Naive thymus-derived CD4-positive, alpha-beta T cell (primary cell): ENCODE measurements around the gene RAB11FIP2. TPM values are rescaled to one million over a fixed set of nuclear protein-coding genes. Genes with fewer than 3 reads are reported as not detected.
"Not testable (repeated sequence)": the region's sequence is repeated elsewhere in the genome, so short reads cannot be mapped to it uniquely, and the experiment has no call there.

ENCODE experiments used
- ATAC-seq: fragments of 150-1000 bp; cut with Tn5 transposase; 2 replicates; pipeline ENCODE4 v1.10.0; 2021; ENCODE audit warnings: mild to moderate bottlenecking, moderate library complexity
- CTCF ChIA-PET: fragments of 350-600 bp; sonication (Branson Sonifier 250); formaldehyde crosslinking; loops from one replicate; lab custom pipeline; 2021; ENCODE audit warnings: antibody characterized with exemption; lab: Charles Lee
- POLR2A ChIA-PET: fragments of 350-600 bp; sonication (Branson Sonifier 250); formaldehyde crosslinking; loops from one replicate; lab custom pipeline; 2021; ENCODE audit warnings: antibody characterized with exemption, inconsistent platforms; lab: Charles Lee
- DNase-seq, 9 donors: peaks; one replicate each; pipeline versions ENCODE4 v3.0.0 to v3.0.0-alpha.2; 2020 to 2022; ENCODE audit warnings: mixed read lengths in 1 of 9
- H3K27ac ChIP-seq: one replicate; pipeline ENCODE4 v1.7.0; 2013; ENCODE audit warnings: mild to moderate bottlenecking, low read depth, low read length, moderate library complexity
- H3K27me3 ChIP-seq, 2 donors: one replicate each; pipeline ENCODE4 v1.7.0; 2013; ENCODE audit warnings: low read length in 2 of 2, mild to moderate bottlenecking in 2 of 2, moderate library complexity in 2 of 2; ENCODE audit not compliant: control insufficient read depth in 2 of 2, insufficient read depth in 2 of 2
- H3K36me3 ChIP-seq, 3 experiments: 1 replicate in 2 of 3; 2 replicates in 1 of 3; pipeline ENCODE4 v1.7.0; 2013; ENCODE audit warnings: low read length in 3 of 3, mild to moderate bottlenecking in 3 of 3, moderate library complexity in 1 of 3; ENCODE audit not compliant: insufficient read depth in 3 of 3, control insufficient read depth in 2 of 3
- H3K4me1 ChIP-seq, 2 donors: one replicate each; pipeline ENCODE4 v1.7.0; 2013; ENCODE audit warnings: low read length in 2 of 2, mild to moderate bottlenecking in 2 of 2, moderate library complexity in 1 of 2; ENCODE audit not compliant: control insufficient read depth in 2 of 2, insufficient read depth in 2 of 2
- H3K4me3 ChIP-seq: 2 replicates; pipeline ENCODE4 v1.7.0; 2013; ENCODE audit warnings: mild to moderate bottlenecking, low read length
- H3K9me3 ChIP-seq, 3 experiments: 1 replicate in 2 of 3; 2 replicates in 1 of 3; pipeline ENCODE4 v1.7.0; 2013; ENCODE audit warnings: low read length in 3 of 3; ENCODE audit not compliant: control insufficient read depth in 2 of 3
- H3K27ac Mint-ChIP-seq, 9 donors: one replicate each; pipeline ENCODE4 v1.8.0; 2020 to 2022; ENCODE audit warnings: mixed read lengths in 9 of 9, mild to moderate bottlenecking in 8 of 9, moderate library complexity in 5 of 9, inconsistent platforms in 2 of 9
- H3K27me3 Mint-ChIP-seq, 5 donors: one replicate each; pipeline ENCODE4 v1.8.0; 2021 to 2022; ENCODE audit warnings: mixed read lengths in 5 of 5, mild to moderate bottlenecking in 1 of 5
- H3K36me3 Mint-ChIP-seq, 5 donors: one replicate each; pipeline ENCODE4 v1.8.0; 2020 to 2022; ENCODE audit warnings: mixed read lengths in 5 of 5, mild to moderate bottlenecking in 3 of 5, inconsistent platforms in 1 of 5
- H3K4me1 Mint-ChIP-seq, 7 donors: one replicate each; pipeline ENCODE4 v1.8.0; 2020 to 2022; ENCODE audit warnings: mixed read lengths in 7 of 7, mild to moderate bottlenecking in 3 of 7, inconsistent platforms in 1 of 7
- H3K4me3 Mint-ChIP-seq, 10 donors: one replicate each; pipeline ENCODE4 v1.8.0; 2020 to 2022; ENCODE audit warnings: mild to moderate bottlenecking in 10 of 10, mixed read lengths in 10 of 10, moderate library complexity in 6 of 10, inconsistent platforms in 2 of 10
- H3K9me3 Mint-ChIP-seq, 11 donors: one replicate each; pipeline ENCODE4 v1.8.0; 2020 to 2022; ENCODE audit warnings: mixed read lengths in 11 of 11, mild to moderate bottlenecking in 4 of 11, inconsistent platforms in 1 of 11, moderate library complexity in 1 of 11
- intact Hi-C, 2 donors: fragments of 100-400 bp; cut with micrococcal nuclease; formaldehyde crosslinking; loops; one replicate each; pipeline ENCODE4 v1.15.1; 2023
- polyA plus RNA-seq, 2 donors: library from polyadenylated mRNA; unstranded; fragments of 300-500 nt; fragmentation: Illumina TruSeq; gene quantifications; one replicate each; pipeline ENCODE4 v1.2.3, GENCODE V29; 2021
- total RNA-seq, 6 experiments: library from RNA in 5 of 6; stranded (reverse) in 5 of 6; gene quantifications; 1 replicate in 5 of 6; 2 replicates in 1 of 6; pipeline ENCODE4 v1.2.3 and lab custom pipeline; 2021 to 2026

Gene RAB11FIP2
- total and polyA plus RNA-seq, 7 experiments from 2014 or later: 5.3 to 32.6 (median 21.6) TPM

GRCh38 chr10:118067389-118067788, 20.6 kb upstream of the RAB11FIP2 start:
- POLR2A ChIA-PET, CTCF ChIA-PET, H3K4me3 Mint-ChIP-seq, DNase-seq, H3K4me1 ChIP-seq, H3K9me3 Mint-ChIP-seq, ATAC-seq, H3K9me3 ChIP-seq, H3K36me3 Mint-ChIP-seq, H3K36me3 ChIP-seq, H3K27ac ChIP-seq, H3K27ac Mint-ChIP-seq, H3K4me1 Mint-ChIP-seq, H3K27me3 ChIP-seq, H3K4me3 ChIP-seq, intact Hi-C loops: not testable (repeated sequence)
- peaks cover 11 to 30% (median 20%) of the 10 kb centered on the region in 5 donors for H3K27me3 Mint-ChIP-seq

DNA sequence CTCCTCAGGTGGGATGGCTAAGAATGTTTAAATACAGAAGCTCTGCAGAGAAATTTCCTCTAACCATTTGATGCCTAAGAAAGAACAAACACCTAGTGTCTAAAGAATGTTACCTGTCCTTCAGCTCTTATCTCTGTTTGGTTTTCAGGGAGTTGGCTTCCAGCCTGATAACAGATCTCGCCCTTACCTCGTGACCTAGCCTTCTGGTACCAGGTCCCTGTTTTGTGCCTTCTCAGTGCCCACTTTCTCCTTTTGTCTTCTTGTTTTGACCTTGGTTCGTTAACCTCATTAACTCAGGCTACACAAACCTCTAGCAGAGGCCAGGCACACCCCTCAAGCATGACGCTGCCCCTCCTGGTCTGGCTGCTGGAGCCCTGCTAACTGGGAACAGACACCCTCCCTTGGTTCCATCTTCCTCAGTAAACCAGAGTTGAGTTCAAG, 16.1 kb upstream of the RAB11FIP2 start:
- no peaks in the 10 kb centered on the region for H3K4me1 Mint-ChIP-seq

GRCh38 chr10:118058371-118058770, 11.6 kb upstream of the RAB11FIP2 start:
- Mint-ChIP-seq H3K4me3 (no peak overlapping the region), H3K36me3 (peaks cover 0 to 4% (median 0%) of the 10 kb centered on the region in 5 donors), H3K27ac (no peak overlapping the region), H3K27me3 (peaks cover 7 to 49% (median 22%) of the 10 kb centered on the region in 5 donors), H3K9me3 (peaks cover 0 to 2% (median 0%) of the 10 kb centered on the region in 11 donors), H3K4me1 (no peaks in the 10 kb centered on the region)
- ChIA-PET POLR2A (no interaction called here), CTCF (no interaction called here)
- Histone ChIP-seq H3K9me3 (no peaks in the 10 kb centered on the region), H3K27ac (no peak overlapping the region), H3K36me3 (no peaks in the 10 kb centered on the region), H3K4me3 (no peak overlapping the region), H3K27me3 (peaks cover 0 to 3% of the 10 kb centered on the region in 2 donors), H3K4me1 (no peaks in the 10 kb centered on the region)
- intact Hi-C loops: no loop called here
- DNase-seq (no peak), ATAC-seq (no peak)

More for the DNA sequence above, 16.1 kb upstream of the RAB11FIP2 start:
- ChIA-PET CTCF (interaction anchor here (0.6 kb wide), 1 partner anchor 15 kb away, joined by 3 read pairs; no protein-coding TSS in a partner anchor), POLR2A (no interaction called here)
- Mint-ChIP-seq H3K27me3 (peaks cover 9 to 47% (median 28%) of the 10 kb centered on the region in 5 donors), H3K4me3 (no peak overlapping the region), H3K27ac (no peak overlapping the region), H3K36me3 (no peaks in the 10 kb centered on the region), H3K9me3 (no peaks in the 10 kb centered on the region)
- Histone ChIP-seq H3K27me3 (peaks cover 0 to 4% of the 10 kb centered on the region in 2 donors), H3K4me3 (no peak overlapping the region), H3K36me3 (no peaks in the 10 kb centered on the region), H3K9me3 (no peaks in the 10 kb centered on the region), H3K4me1 (no peaks in the 10 kb centered on the region), H3K27ac (no peak overlapping the region)
- DNase-seq (no peak), ATAC-seq (no peak)
- intact Hi-C loops: no loop called here

DNA sequence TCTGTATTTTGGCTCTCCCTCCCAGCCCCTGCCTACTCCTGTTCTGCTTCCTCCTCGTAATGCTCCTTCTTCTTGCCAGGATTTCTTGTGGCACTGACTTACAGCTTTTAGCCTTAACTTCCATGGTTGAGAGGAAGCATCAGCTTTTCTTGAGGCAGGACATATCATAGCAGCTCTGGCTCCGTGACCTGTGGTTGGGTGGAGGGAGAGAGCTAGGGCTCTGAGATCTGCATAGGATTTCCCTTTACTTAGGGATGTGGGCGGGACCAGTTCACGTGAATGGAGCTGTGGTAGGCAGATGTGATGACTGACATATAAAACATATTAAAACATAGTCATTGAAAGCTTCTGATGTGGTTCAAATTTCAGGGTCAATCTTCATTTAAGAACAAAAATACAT, 10.6 kb upstream of the RAB11FIP2 start:
- no peaks in the 10 kb centered on the region for H3K36me3 ChIP-seq
- Mint-ChIP-seq H3K4me1 (no peaks in the 10 kb centered on the region), H3K4me3 (no peak overlapping the region), H3K9me3 (peaks cover 0 to 2% (median 0%) of the 10 kb centered on the region in 11 donors), H3K27me3 (peaks cover 7 to 52% (median 17%) of the 10 kb centered on the region in 5 donors), H3K36me3 (peaks cover 0 to 4% (median 0%) of the 10 kb centered on the region in 5 donors), H3K27ac (no peak overlapping the region)
- no peaks in the 10 kb centered on the region for H3K9me3 ChIP-seq
- intact Hi-C loops: no loop called here
- ATAC-seq: no peak
- no peak overlapping the region for H3K4me3 ChIP-seq
- no peak for DNase-seq
- H3K27ac ChIP-seq: no peak overlapping the region
- H3K4me1 ChIP-seq: no peaks in the 10 kb centered on the region
- ChIA-PET CTCF (no interaction called here), POLR2A (no interaction called here)
- peaks cover 0 to 3% of the 10 kb centered on the region in 2 donors for H3K27me3 ChIP-seq

- CTCF ChIA-PET: no interaction called here
- POLR2A ChIA-PET: no interaction called here
- Mint-ChIP-seq H3K4me3 (no peak overlapping the region), H3K36me3 (peaks cover 0 to 4% (median 0%) of the 10 kb centered on the region in 5 donors), H3K4me1 (no peaks in the 10 kb centered on the region), H3K27ac (no peak overlapping the region), H3K9me3 (peaks cover 0 to 2% (median 0%) of the 10 kb centered on the region in 11 donors), H3K27me3 (peaks cover 7 to 53% (median 11%) of the 10 kb centered on the region in 5 donors)
- Histone ChIP-seq H3K36me3 (no peaks in the 10 kb centered on the region), H3K27ac (no peak overlapping the region), H3K4me3 (no peak overlapping the region), H3K9me3 (no peaks in the 10 kb centered on the region), H3K27me3 (peaks cover 0 to 3% of the 10 kb centered on the region in 2 donors), H3K4me1 (no peaks in the 10 kb centered on the region)
- intact Hi-C loops: no loop called here
- DNase-seq: no peak
- no peak for ATAC-seq
Observed at GRCh38 chr10:118054383-118054782, 7.6 kb upstream of the RAB11FIP2 start.

- peaks cover 5 to 48% (median 11%) of the 10 kb centered on the region in 5 donors for H3K27me3 Mint-ChIP-seq
- Histone ChIP-seq H3K4me3 (no peak overlapping the region), H3K4me1 (no peaks in the 10 kb centered on the region), H3K27ac (no peak overlapping the region), H3K27me3 (peaks cover 0 to 3% of the 10 kb centered on the region in 2 donors), H3K9me3 (no peaks in the 10 kb centered on the region), H3K36me3 (no peaks in the 10 kb centered on the region)
- peaks cover 0 to 4% (median 0%) of the 10 kb centered on the region in 5 donors for H3K36me3 Mint-ChIP-seq
- CTCF ChIA-PET: no interaction called here
- H3K4me1 Mint-ChIP-seq: peaks cover 0 to under 1% (median 0%) of the 10 kb centered on the region in 7 donors
- intact Hi-C loops: no loop called here
- ATAC-seq (no peak), DNase-seq (no peak)
- H3K4me3 Mint-ChIP-seq: no peak overlapping the region
- no peak overlapping the region for H3K27ac Mint-ChIP-seq
- peaks cover 0 to 2% (median 0%) of the 10 kb centered on the region in 11 donors for H3K9me3 Mint-ChIP-seq
- POLR2A ChIA-PET: no interaction called here
Observed at GRCh38 chr10:118052816-118053215, 6.1 kb upstream of the RAB11FIP2 start.

- H3K27ac Mint-ChIP-seq: peak overlapping the region in 5 of 9 donors; percentile 72 to 90 (median 77)
- H3K4me1 Mint-ChIP-seq: peaks cover 9 to 41% (median 36%) of the 10 kb centered on the region in 7 donors
- CTCF ChIA-PET: interaction anchor here (0.6 kb wide), 1 partner anchor 15 kb away, joined by 3 read pairs; no protein-coding TSS in a partner anchor
Observed at GRCh38 chr10:118047880-118048279, 1.1 kb upstream of the RAB11FIP2 start.

More at GRCh38 chr10:118047880-118048279, 1.1 kb upstream of the RAB11FIP2 start:
- H3K9me3 ChIP-seq: no peaks in the 10 kb centered on the region
- peak overlapping the region; percentile 79 to 95 (median 86) for H3K4me3 Mint-ChIP-seq
- no peak for ATAC-seq
- intact Hi-C loops: loop anchor here in 1 of 2 donors (2.0 kb wide), 1 partner anchor 295 kb away; the partner anchor contains the start of gene FAM204A
- H3K9me3 Mint-ChIP-seq: no peaks in the 10 kb centered on the region
- peaks cover 18 to 19% of the 10 kb centered on the region in 2 donors for H3K4me1 ChIP-seq
- POLR2A ChIA-PET: no interaction called here
- DNase-seq: no peak
- peaks cover 0 to 9% (median 0%) of the 10 kb centered on the region in 3 experiments for H3K36me3 ChIP-seq
- H3K27me3 ChIP-seq: no peaks in the 10 kb centered on the region
- H3K27me3 Mint-ChIP-seq: peaks cover 0 to 29% (median 0%) of the 10 kb centered on the region in 5 donors
- peaks cover 0 to under 1% (median 0%) of the 10 kb centered on the region in 5 donors for H3K36me3 Mint-ChIP-seq
- no peak overlapping the region for H3K27ac ChIP-seq
- no peak overlapping the region for H3K4me3 ChIP-seq
